Measurements from ENCODE around the gene RHOF. TPM values are rescaled to one million over a fixed set of nuclear protein-coding genes. Genes with fewer than 3 reads are reported as not detected.
A peak's percentile ranks its signal among the peaks of the same experiment; 100 is the strongest.

The RHOF gene
- total and polyA plus RNA-seq, 2 of the 13 experiments (the other 11 are each of a cell fraction or from before 2014, with no cell fraction given): 14.6 to 32.2 TPM

- H3K4me3 ChIP-seq (replicated peaks in 1 of 3; ENCODE audit: insufficient read depth in 1 of 3, low read depth in 2 of 3, low read length in 3 of 3): no peak overlapping the region
- BruUV-seq (replicated peaks): no TSS peak
- no peak for FAIRE-seq
- H3K27me3 ChIP-seq (ENCODE audit: control insufficient read depth in 1 of 2, insufficient read depth in 2 of 2, low read length in 2 of 2): no peaks in the 10 kb centered on the region
- no peaks in the 10 kb centered on the region for H4K20me1 ChIP-seq (ENCODE audit: insufficient read depth, low read length)
- no peak overlapping the region for H3K4me2 ChIP-seq (ENCODE audit: low read depth, low read length)
- WGBS (ENCODE audit: low lambda C conversion rate): 92% methylated on average over 18 of the region's 18 CpGs
- no peaks in the 10 kb centered on the region for H3K4me1 ChIP-seq (ENCODE audit: insufficient read depth, low read length)
- intact Hi-C loops (cut with micrococcal nuclease; ENCODE audit: unreplicated experiment) (no loop called here), in situ Hi-C loops (cut with HindIII; ENCODE audit: extremely low pct_ligation_motif_present, low pct_unique_long_range_greater_than_20kb) (no loop called here)
- H3K9me3 ChIP-seq (ENCODE audit: low read length): no peaks in the 10 kb centered on the region
- DNase-seq (ENCODE audit: low spot score): no peak
- H2AFZ ChIP-seq (ENCODE audit: low read length): no peak overlapping the region
- H3K79me2 ChIP-seq (ENCODE audit: insufficient read depth, low read length): no peaks in the 10 kb centered on the region
- ATAC-seq: no peak
- POLR2A ChIA-PET: interaction anchor here (1.3 to 2.5 kb wide), 3 partner anchors 32 to 62 kb away, joined by 4 to 7 read pairs (median 4); partner anchors contain the start of gene PSMD9
- TF ChIP-seq CBFB (CRISPR knock-in tag; IDR thresholded peaks at IDR 0.05) (no peak), AGO2 (optimal IDR thresholded peaks at IDR 0.05; ENCODE audit: low read depth, low read length) (peak; percentile 79), STAG1 (CRISPR knock-in tag; IDR thresholded peaks at IDR 0.05) (no peak), RBM22 (optimal IDR thresholded peaks at IDR 0.05; ENCODE audit: low read length) (peak; percentile 57)
- no peak overlapping the region for H3K27ac ChIP-seq (ENCODE audit: extremely low read length, insufficient read depth, low read length)
- CTCF ChIA-PET (ENCODE audit: low intra/inter-chr PET ratio, low total read pairs): no interaction called here
- H3K9ac ChIP-seq (ENCODE audit: insufficient read depth, low read depth, low read length): no peak overlapping the region
- peaks cover 24 to 48% of the 10 kb centered on the region in 2 experiments for H3K36me3 ChIP-seq (replicated peaks in 1 of 2; ENCODE audit: control insufficient read depth in 1 of 2, insufficient read depth in 2 of 2, low read length in 2 of 2)
Observed at GRCh38 chr12:121826318-121827150, 33.0 kb upstream of the RHOF start.

GRCh38 chr12:121825041-121825523 is 31.6 kb upstream of the RHOF start:
- ChIA-PET CTCF (ENCODE audit: low intra/inter-chr PET ratio, low total read pairs) (no interaction called here), POLR2A (interaction anchor here (1.1 kb wide), 1 partner anchor 13 kb away, joined by 3 read pairs; no protein-coding TSS in a partner anchor)
- in situ Hi-C loops (cut with HindIII; ENCODE audit: extremely low pct_ligation_motif_present, low pct_unique_long_range_greater_than_20kb): no loop called here
- no peak overlapping the region for H3K9ac ChIP-seq (ENCODE audit: insufficient read depth, low read depth, low read length)
- WGBS (ENCODE audit: low lambda C conversion rate): 96% methylated on average over 15 of the region's 18 CpGs
- ATAC-seq (no peak), FAIRE-seq (no peak), DNase-seq (ENCODE audit: low spot score) (no peak)
- no peak overlapping the region for H3K4me2 ChIP-seq (ENCODE audit: low read depth, low read length)
- H3K36me3 ChIP-seq (replicated peaks in 1 of 2; ENCODE audit: control insufficient read depth in 1 of 2, insufficient read depth in 2 of 2, low read length in 2 of 2): peaks cover 22 to 46% of the 10 kb centered on the region in 2 experiments
- no peaks in the 10 kb centered on the region for H3K79me2 ChIP-seq (ENCODE audit: insufficient read depth, low read length)
- H3K27ac ChIP-seq (ENCODE audit: extremely low read length, insufficient read depth, low read length): no peak overlapping the region
- TF ChIP-seq RBFOX2 (IDR thresholded peaks at IDR 0.05; ENCODE audit: low read depth, low read length) (0 out of 2 replicates have a peak, but pooled peaks have one; percentile 21), AGO1 (IDR thresholded peaks at IDR 0.05; ENCODE audit: low read depth, low read length, poor library complexity, severe bottlenecking) (peak; percentile 55), PLSCR1 (CRISPR knock-in tag; IDR thresholded peaks at IDR 0.05; ENCODE audit: borderline replicate concordance) (no peak), POLR2G (IDR thresholded peaks at IDR 0.05; ENCODE audit: low read depth, low read length) (peak; percentile 54; the same call in 1 of the 2 replicates), PPARG (CRISPR knock-in tag; conservative IDR thresholded peaks at IDR 0.05) (no peak), TSC22D2 (CRISPR knock-in tag; IDR thresholded peaks at IDR 0.05; ENCODE audit: borderline replicate concordance) (no peak), RBM22 (optimal IDR thresholded peaks at IDR 0.05; ENCODE audit: low read length) (peak; percentile 78), YY1 (IDR thresholded peaks at IDR 0.05; ENCODE audit: insufficient read depth, insufficient replicate concordance, low read depth, low read length) (no peak), ATF7-NPFF (CRISPR knock-in tag; IDR thresholded peaks at IDR 0.05; ENCODE audit: low read depth) (no peak), AGO2 (optimal IDR thresholded peaks at IDR 0.05; ENCODE audit: low read depth, low read length) (peak; percentile 94), USF2 (IDR thresholded peaks at IDR 0.05; ENCODE audit: low read depth, low read length) (no peak), USF2 (CRISPR knock-in tag; IDR thresholded peaks at IDR 0.05; ENCODE audit: borderline replicate concordance) (no peak)
- no peak overlapping the region for H3K4me3 ChIP-seq (replicated peaks in 1 of 3; ENCODE audit: insufficient read depth in 1 of 3, low read depth in 2 of 3, low read length in 3 of 3)
- H3K27me3 ChIP-seq (ENCODE audit: control insufficient read depth in 1 of 2, insufficient read depth in 2 of 2, low read length in 2 of 2): no peaks in the 10 kb centered on the region
- H3K9me3 ChIP-seq (ENCODE audit: low read length): no peaks in the 10 kb centered on the region
- H3K4me1 ChIP-seq (ENCODE audit: insufficient read depth, low read length): no peaks in the 10 kb centered on the region
- BruUV-seq (replicated peaks): no TSS peak
- no peaks in the 10 kb centered on the region for H4K20me1 ChIP-seq (ENCODE audit: insufficient read depth, low read length)
- H2AFZ ChIP-seq (ENCODE audit: low read length): no peak overlapping the region
- intact Hi-C loops (cut with micrococcal nuclease; ENCODE audit: unreplicated experiment): no loop called here

Data from HepG2 (cell line).